Vagina (tissue), 2 donors: Measurements from ENCODE around the gene ANKRD63.

Experiments used
- POLR2A ChIP-seq, 2 donors: fragments of 450-650 bp; IDR thresholded peaks; one replicate each; pipeline ENCODE4 v1.6.1; 2017; ENCODE audit warnings: antibody characterized with exemption in 2 of 2, mild to moderate bottlenecking in 2 of 2, moderate library complexity in 2 of 2
- TF ChIP-seq, protein P1 (sequence below), 3 experiments: fragments of 450-650 bp in 2 of 3; fragments of 200-600 bp in 1 of 3; sonication (generic) in 1 of 3; IDR thresholded peaks; one replicate each; pipeline ENCODE4 v1.5.1; 2017 to 2019; ENCODE audit warnings: antibody characterized with exemption in 3 of 3, mild to moderate bottlenecking in 2 of 3, moderate library complexity in 2 of 3

DNA sequence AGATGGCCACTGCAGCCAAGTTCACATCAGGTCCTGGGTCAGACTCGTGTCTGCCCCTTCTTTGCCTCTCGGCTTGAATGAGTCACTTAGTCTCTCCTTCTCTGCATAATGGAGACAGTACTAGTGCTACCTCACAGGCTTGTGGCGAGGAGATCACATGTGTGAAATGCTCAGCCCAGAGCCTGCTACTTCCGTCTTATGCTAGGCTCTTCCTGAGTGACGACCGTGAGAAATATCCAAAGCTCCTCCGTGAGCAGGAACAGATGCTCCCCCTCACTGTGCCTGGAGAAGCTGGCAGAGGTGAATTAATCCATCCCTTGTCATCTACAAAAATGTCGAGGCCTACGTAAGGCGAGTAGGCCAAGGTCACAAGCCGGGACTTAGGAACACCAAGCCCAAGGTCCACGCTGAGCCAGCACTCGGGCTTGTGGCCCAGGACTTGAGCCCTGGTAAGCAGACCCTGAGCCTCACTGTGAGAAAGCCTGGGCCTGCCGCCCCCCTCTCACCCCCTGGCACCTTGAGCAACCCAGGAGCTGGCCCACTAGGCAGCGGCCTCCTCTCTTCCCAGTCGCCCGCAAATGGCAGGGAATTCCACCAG is 26.1 kb downstream of the ANKRD63 start:
- TF ChIP-seq, protein P1, sequence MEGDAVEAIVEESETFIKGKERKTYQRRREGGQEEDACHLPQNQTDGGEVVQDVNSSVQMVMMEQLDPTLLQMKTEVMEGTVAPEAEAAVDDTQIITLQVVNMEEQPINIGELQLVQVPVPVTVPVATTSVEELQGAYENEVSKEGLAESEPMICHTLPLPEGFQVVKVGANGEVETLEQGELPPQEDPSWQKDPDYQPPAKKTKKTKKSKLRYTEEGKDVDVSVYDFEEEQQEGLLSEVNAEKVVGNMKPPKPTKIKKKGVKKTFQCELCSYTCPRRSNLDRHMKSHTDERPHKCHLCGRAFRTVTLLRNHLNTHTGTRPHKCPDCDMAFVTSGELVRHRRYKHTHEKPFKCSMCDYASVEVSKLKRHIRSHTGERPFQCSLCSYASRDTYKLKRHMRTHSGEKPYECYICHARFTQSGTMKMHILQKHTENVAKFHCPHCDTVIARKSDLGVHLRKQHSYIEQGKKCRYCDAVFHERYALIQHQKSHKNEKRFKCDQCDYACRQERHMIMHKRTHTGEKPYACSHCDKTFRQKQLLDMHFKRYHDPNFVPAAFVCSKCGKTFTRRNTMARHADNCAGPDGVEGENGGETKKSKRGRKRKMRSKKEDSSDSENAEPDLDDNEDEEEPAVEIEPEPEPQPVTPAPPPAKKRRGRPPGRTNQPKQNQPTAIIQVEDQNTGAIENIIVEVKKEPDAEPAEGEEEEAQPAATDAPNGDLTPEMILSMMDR (IDR thresholded peaks at IDR 0.05) = no peak
- no peak for TF ChIP-seq POLR2A (IDR thresholded peaks at IDR 0.05)
